Measurements from ENCODE around the gene NMNAT2.

DNA sequence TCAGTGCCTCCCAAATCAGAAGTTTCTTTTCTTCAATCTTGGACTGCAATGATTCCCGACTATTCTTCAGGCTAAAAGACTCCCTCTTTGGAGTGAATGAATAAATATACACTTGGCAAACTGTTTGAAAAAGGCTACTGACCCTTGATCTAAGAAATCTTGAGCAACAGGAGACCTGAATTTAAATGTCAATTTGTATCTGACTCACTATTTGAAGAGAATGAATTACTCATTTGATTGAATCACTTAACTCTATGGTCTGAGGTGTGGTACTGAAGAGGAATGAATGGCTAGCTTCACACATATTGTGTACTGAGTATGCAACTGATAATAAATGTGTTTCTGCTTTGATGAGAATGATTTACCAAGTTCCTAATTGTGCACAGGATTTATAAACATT lies 49.5 kb upstream of the NMNAT2 start:
- TF ChIP-seq, protein P1, sequence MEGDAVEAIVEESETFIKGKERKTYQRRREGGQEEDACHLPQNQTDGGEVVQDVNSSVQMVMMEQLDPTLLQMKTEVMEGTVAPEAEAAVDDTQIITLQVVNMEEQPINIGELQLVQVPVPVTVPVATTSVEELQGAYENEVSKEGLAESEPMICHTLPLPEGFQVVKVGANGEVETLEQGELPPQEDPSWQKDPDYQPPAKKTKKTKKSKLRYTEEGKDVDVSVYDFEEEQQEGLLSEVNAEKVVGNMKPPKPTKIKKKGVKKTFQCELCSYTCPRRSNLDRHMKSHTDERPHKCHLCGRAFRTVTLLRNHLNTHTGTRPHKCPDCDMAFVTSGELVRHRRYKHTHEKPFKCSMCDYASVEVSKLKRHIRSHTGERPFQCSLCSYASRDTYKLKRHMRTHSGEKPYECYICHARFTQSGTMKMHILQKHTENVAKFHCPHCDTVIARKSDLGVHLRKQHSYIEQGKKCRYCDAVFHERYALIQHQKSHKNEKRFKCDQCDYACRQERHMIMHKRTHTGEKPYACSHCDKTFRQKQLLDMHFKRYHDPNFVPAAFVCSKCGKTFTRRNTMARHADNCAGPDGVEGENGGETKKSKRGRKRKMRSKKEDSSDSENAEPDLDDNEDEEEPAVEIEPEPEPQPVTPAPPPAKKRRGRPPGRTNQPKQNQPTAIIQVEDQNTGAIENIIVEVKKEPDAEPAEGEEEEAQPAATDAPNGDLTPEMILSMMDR (IDR thresholded peaks at IDR 0.05), result no peak
- TF ChIP-seq POLR2AphosphoS5 (IDR thresholded peaks at IDR 0.05; ENCODE audit: insufficient read depth in 1 of 2, low read depth in 1 of 2) (no peak), POLR2A (IDR thresholded peaks at IDR 0.05) (no peak)
